NT2/D1 (cell line): Measurements from ENCODE around the gene DDX31.

Source experiments
- YY1 ChIP-seq: IDR thresholded peaks from 2 replicates; pipeline ENCODE4 v1.6.1; 2011; ENCODE audit not compliant: insufficient read length, insufficient read depth
- ZNF274 ChIP-seq: IDR thresholded peaks from 2 replicates; pipeline ENCODE4 v1.6.1; 2011; ENCODE audit warnings: mild to moderate bottlenecking, low read depth, low read length

DNA sequence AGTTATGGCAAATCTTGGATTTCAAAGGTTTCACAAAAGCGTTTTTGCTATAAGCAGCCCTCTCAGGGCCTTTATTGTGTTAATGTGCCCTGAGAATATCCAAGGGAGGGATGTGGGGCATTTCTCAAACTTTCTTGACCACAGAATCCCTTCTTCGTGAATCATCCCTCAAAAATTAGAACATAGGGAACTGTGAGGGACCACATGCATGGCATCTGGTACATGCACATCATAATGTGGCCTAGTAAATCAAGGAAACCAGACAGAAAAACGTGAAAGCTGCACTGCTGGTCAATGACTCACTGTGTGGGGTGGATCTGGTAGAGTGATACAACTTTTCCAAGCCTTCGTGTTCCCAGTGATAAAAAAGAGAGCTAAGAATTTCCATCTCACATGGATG, 22.4 kb downstream of the DDX31 start:
- TF ChIP-seq ZNF274 (no peak), YY1 (no peak)
